Spleen (tissue), 7 donors: ENCODE data around the gene TCF3.

Experiments
- POLR2A ChIP-seq, 3 donors: fragments of 450-650 bp; IDR thresholded peaks; one replicate each; pipeline ENCODE4 v1.5.1; 2017; ENCODE audit warnings: antibody characterized with exemption in 3 of 3, mild to moderate bottlenecking in 1 of 3
- TF ChIP-seq, protein P1 (sequence below), 11 experiments: fragments of 200-600 bp in 7 of 11; fragments of 450-650 bp in 4 of 11; sonication (generic) in 4 of 11; IDR thresholded peaks in 8 of 11; conservative IDR thresholded peaks in 3 of 11; 1 replicate in 7 of 11; 2 replicates in 4 of 11; pipeline versions ENCODE4 v1.4.0 to v1.8.0; 2016 to 2021; ENCODE audit warnings: antibody characterized with exemption in 11 of 11, inconsistent platforms in 4 of 11, mild to moderate bottlenecking in 1 of 11
- donor health status: DM: no; HTN: no; CAD: no; lungs with moderate emphysema.
- donor health status: DM: no; HTN: no; CAD: no.
- donor health status: DM: no; HTN: no; CAD: no.

DNA sequence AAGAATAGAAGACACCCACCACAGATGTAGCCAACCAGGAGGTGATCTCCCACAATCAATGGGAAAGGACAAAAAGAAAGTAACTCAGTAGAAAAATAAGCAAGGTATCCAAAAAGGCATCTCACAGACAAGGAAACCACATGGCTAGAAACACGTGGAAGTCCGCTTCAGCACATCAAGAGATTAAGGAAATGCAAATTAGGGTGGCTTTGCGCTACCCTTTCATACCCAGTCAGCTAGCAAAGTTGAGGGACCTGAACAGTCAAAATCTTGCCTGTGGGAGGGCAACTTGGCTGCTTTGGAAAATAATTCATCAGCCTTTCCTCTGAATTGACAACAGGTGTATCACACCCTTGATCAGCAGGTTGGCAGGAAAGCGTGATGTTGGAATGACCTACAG, 35.5 kb downstream of the TCF3 start:
- TF ChIP-seq, protein P1, sequence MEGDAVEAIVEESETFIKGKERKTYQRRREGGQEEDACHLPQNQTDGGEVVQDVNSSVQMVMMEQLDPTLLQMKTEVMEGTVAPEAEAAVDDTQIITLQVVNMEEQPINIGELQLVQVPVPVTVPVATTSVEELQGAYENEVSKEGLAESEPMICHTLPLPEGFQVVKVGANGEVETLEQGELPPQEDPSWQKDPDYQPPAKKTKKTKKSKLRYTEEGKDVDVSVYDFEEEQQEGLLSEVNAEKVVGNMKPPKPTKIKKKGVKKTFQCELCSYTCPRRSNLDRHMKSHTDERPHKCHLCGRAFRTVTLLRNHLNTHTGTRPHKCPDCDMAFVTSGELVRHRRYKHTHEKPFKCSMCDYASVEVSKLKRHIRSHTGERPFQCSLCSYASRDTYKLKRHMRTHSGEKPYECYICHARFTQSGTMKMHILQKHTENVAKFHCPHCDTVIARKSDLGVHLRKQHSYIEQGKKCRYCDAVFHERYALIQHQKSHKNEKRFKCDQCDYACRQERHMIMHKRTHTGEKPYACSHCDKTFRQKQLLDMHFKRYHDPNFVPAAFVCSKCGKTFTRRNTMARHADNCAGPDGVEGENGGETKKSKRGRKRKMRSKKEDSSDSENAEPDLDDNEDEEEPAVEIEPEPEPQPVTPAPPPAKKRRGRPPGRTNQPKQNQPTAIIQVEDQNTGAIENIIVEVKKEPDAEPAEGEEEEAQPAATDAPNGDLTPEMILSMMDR (IDR thresholded peaks at IDR 0.05 in 8 of 11, conservative IDR thresholded peaks at IDR 0.05 in 3 of 11) = no peak
- TF ChIP-seq POLR2A (IDR thresholded peaks at IDR 0.05) = no peak
